Measurements from ENCODE around the gene LRRC42.
"Not testable (repeated sequence)": the region's sequence is repeated elsewhere in the genome, so short reads cannot be mapped to it uniquely, and the experiment has no call there.

LRRC42 gene

DNA sequence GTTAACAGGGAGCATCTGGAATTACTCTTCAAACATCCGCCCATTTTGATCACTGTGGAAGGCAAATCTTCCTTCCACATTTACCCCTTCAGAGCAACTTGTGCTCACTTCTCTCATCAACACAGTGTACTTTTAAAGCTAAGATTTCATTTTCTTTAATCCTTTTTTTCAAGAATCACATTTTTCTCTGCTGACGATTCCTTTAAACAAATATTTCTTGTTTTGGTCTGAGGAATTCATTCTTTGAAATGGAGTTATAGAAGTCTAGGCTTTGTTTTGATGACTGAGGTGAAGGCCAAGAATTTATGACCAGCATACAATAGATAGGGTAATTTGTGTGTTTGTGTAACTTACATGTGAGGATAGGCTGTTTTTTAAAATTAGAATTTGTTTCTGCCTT is 25.6 kb downstream of the LRRC42 start:
- no peak for DNase-seq

DNA sequence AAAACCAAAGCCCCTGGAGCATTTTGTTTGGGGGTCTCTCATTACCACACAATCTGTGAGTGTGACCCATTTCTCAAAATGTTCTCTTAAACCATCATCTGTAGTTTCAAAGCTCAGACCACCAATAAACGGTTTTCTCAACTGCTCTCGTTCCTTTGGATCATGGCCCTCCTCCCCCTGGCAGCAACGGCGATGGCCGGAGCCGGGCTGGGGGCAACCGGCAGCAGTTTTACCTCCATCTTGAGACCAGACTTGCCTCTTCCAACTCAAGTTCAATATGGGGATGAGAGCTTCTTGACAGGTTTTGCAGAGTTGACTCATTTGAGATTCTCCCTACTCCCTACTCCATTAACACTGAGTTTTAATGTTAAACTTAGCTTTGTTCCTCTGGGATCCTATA is 29.7 kb downstream of the LRRC42 start:
- DNase-seq, result no peak

- DNase-seq, result no peak
These were observed 33.7 kb downstream of the LRRC42 start for GRCh38 chr1:53979712-53980450.

DNA sequence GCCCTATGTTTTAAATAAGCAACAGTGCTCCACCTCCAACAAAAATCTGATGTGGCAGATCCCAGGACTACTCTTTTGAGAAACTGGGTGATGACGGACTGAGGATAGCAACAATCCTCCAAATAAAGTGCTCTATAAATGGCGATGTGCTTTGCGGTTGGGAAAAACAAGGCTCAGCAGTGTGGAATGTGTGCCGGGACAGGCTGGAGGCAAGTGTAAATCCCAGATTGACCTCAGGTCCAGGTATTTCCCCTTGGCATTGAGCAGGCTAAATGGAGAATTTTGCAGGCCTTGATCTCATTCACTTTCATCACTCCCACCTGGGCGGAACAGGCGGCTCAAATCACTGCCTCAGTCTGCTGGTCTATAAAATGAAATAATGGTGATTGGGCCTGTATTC is 35.1 kb downstream of the LRRC42 start:
- no peak for DNase-seq

DNA sequence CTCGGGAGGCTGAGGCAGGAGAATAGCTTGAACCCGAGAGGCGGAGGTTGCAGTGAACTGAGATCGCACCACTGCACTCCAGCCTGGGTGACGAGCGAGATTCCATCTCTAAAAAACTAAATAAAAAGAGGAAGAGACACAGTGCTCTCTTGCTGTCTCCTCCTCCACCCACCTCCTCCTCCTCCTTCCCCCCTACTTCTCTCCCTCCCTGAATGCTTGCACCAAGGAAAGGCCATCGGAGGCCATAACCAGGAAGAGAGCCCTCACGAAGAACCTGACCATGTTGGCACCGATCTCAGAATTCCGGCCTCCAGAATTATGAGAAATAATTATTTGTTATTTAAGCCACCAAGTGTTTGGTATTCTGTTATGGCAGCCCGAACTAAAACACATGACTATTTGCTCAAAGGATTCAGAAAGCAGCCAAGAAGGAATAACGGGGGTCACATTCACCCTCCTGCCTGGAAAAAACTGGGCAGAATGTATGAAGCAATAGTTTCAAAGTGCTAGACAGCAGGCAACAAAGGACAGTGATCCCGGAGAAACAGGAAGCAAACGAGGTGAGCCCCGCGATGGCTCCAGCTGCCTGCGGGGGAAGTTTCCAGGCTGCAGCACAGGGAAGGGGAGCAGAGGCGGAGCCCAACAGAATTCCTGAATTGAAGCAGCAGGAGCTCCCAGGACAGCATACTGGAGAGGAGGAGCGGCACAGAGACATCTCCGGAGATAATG is 36.0 kb downstream of the LRRC42 start:
- DNase-seq, result no peak

GRCh38 chr1:53982763-53983104 is 36.6 kb downstream of the LRRC42 start:
- DNase-seq, result no peak

- DNase-seq, result no peak
These were observed 38.6 kb downstream of the LRRC42 start for GRCh38 chr1:53984726-53985125.

DNA sequence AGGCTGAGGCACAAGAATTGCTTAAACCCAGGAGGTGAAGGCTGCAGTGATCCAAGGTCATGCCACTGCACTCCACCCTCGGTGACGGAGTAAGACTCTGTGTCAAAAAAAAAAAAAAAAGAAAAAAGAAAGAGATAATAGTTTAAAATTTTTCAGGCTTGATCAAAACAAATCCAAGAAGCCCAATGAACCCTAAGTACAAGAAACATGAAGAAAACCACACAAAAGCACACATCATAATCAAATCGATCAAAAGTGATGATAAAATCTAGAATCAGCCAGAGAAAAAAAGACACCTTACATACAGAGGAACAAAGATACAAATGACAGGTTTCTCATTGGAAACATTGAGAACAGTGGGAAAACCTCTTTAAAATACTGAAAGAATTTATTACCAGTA is 40.3 kb downstream of the LRRC42 start:
- no peak for DNase-seq

- no peak for DNase-seq
These were observed 41.7 kb downstream of the LRRC42 start for GRCh38 chr1:53987880-53988279.

GRCh38 chr1:53992085-53992874 is 46.1 kb downstream of the LRRC42 start:
- no peak for DNase-seq

DNA sequence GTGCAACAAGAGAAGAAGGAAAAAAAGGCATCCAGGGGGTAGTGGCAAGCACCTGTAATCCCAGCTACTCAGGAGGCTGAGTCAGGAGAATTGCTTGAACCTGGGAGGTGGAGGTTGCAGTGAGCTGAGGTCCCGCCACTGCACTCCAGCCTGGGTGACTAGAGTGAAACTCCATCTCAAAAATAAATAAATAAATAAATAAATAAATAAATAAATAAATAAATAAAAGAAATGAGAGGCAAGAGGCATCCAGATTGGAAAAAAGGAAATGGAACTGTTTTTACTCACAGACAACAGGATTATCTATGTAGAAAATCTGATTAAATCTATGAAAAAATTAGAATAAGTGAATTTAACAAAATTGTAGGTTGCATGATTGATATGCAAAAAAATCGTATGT is 48.4 kb downstream of the LRRC42 start:
- DNase-seq, result not testable (repeated sequence)

DNA sequence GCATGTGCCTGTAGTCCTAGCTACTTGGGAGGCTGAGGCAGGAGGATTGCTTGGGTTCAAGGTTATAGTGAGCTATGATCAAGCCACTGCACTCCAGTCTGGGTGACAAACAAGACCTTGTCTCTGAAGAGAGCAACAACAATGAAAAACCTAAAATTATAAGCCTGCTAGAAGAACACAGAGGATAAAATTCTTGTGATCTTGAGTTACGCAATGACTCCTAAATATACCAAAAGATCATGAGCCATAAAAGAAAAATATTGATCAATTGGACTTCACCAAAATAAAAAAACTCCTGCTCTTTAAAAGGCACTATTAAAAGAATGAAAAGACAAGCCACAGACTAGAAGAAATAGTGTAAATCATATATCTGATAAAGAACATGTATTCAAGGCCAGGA is 49.5 kb downstream of the LRRC42 start:
- no peak for DNase-seq

DNA sequence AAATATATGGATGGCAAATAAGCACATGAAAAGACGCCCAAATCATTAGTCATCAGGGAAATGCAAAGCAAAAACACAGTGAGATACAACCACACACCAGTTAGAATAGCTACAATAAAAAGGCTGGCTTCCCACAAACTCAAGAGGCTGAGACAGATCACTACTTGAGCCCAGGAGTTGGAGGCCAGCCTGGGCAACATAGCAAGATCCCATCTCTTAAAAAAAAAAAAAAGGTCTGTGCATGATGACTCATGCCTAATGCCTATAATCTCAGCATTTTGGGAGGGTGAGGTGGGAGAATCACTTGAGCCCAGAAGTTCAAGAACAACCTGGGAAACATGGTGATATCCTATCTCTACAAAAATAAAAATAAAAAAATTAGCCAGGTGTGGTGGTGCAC is 52.1 kb downstream of the LRRC42 start:
- DNase-seq, result no peak

DNA sequence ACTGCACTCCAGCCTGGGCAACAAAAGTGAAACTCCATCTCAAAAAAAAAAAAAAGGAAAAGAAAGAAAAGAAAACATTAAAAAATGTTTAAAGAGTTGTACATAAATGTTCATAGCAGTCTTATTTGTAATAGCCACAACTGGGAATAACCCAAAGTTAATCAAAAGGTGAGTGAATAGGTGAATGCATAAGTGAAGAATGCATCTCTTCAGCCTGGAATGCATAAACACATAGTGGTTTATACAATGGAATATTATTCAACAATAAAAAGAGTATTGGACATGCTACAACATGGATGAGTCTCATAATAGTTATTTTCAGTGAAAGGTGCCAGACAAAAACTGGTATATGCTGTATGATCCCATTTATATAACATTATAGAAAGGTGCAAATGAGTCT is 53.8 kb downstream of the LRRC42 start:
- no peak for DNase-seq

GRCh38 chr1:54001591-54001990 is 55.4 kb downstream of the LRRC42 start:
- no peak for DNase-seq

DNA sequence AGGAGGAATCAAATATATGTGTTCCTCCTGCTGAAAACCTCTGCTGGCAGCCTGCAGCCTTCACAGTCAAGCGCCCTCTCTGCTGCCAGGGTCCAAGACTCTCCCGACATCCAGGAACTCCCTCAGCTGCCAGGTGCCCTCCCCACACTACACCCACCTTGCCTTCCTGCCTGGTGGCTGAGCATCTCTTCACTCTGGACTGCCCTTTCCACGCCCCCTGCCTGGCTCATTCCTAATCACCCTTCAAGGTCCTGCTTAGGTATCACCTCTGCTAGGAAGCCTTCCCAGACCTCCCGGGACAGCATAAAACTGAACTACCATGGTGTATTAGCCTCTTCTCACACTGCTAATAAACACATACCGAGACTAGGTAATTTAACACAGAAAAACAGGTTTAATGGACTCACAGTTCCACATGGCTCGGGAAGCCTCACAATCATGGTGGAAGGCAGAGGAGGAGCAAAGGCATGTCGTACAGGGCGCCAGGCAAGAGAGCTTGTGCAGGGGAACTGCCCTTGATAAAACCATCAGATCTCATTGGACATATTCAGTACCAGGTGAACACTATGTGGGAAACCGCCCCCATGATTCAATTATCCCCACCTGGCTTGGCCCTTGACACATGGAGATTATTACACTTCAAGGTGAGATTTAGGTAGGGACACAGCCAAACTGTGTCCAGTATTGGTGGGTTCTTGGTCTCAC is 56.5 kb downstream of the LRRC42 start:
- no peak for DNase-seq

DNA sequence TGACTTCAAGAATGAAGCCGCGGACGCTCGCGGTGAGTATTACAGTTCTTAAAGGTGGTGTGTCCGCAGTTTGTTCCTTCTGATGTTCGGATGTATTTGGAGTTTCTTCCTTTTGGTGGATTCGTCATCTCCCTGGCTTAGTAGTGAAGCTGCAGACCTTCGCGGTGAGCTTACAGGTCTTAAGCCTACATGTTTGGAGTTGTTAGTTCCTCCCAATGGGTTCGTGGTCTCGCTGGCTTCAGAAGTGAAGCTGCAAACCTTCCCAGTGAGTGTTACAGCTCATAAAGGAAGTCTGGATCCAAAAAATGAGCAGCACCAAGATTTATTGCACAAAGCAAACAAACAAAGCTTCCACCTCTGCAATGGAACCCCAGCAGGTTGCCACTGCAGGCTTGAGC is 57.1 kb downstream of the LRRC42 start:
- no peak for DNase-seq

GRCh38 chr1:54003750-54004480 is 57.8 kb downstream of the LRRC42 start:
- not testable (repeated sequence) for DNase-seq

GRCh38 chr1:54004481-54005049 is 58.4 kb downstream of the LRRC42 start:
- DNase-seq, result no peak

GRCh38 chr1:54006508-54006907 is 60.4 kb downstream of the LRRC42 start:
- no peak for DNase-seq

- DNase-seq, result no peak
These were observed 61.5 kb downstream of the LRRC42 start for GRCh38 chr1:54007613-54008012.

DNA sequence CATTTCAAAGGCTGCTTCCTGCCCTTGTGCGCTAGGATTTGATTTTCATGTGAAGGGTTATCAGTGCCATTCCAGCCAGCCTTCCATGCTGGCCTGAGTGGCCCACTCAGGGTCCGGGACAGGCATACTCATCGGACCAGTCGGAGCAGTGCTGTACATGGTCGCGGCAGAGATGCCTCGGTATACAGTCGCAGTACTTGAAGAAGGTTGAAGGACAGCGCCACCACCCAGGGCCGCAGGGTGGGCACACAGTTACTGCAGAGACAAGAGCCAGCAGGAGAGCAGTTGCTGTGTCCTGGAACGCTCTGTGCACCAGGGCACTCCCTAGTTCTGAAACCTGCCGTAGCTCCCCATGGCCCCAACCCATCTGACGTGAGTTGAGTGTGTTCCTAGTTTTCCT is 62.7 kb downstream of the LRRC42 start:
- DNase-seq, result no peak

All from CD4-positive, alpha-beta T cell treated with Interferon gamma for 1 hour (primary cell).